Adipose tissue (tissue), 3 donors: ENCODE measurements around the gene CFAP99. TPM values are rescaled to one million over a fixed set of nuclear protein-coding genes. Genes with fewer than 3 reads are reported as not detected.

Experiments
- H3K27ac ChIP-seq: one replicate; pipeline ENCODE4 v1.5.1; 2013; ENCODE audit warnings: low read depth, low read length
- WGBS, 3 donors: extraction: QIAGEN DNeasy Blood & Tissue Kit; methylation state at CpG; one replicate each; pipeline ENCODE4 v1.1.7; 2013; 5-methylcytosine and 5-hydroxymethylcytosine counted together
- polyA plus RNA-seq, 3 donors: library from polyadenylated mRNA; stranded (reverse); fragments of 200-250 nt; gene quantifications; one replicate each; pipeline ENCODE4 v1.2.3, GENCODE V29; 2013
- donor health status: healthy with polysubstance abuse.
- donor health status: Bipolar disorder and iron deficiency.
- donor health status: healthy.

CFAP99 gene
- polyA plus RNA-seq, 3 donors: 0.09 to 0.86 TPM; not detected in 1

GRCh38 chr4:2388429-2389182, 30.1 kb upstream of the CFAP99 start:
- 52 to 76% (median 58%) methylated on average over 9 of the region's 9 CpGs for WGBS, 3 donors

GRCh38 chr4:2389691-2390090, 29.1 kb upstream of the CFAP99 start:
- H3K27ac ChIP-seq: no peak overlapping the region
- WGBS, 3 donors: 65 to 84% (median 76%) methylated on average over 9 of the region's 9 CpGs

More at GRCh38 chr4:2388429-2389182, 30.1 kb upstream of the CFAP99 start:
- no peak overlapping the region for H3K27ac ChIP-seq

- WGBS, 3 donors: 57 to 82% (median 68%) methylated on average over 9 of the region's 9 CpGs
- H3K27ac ChIP-seq: no peak overlapping the region
Measured at GRCh38 chr4:2390146-2390545, 28.6 kb upstream of the CFAP99 start.

GRCh38 chr4:2390784-2391421, 27.9 kb upstream of the CFAP99 start:
- no peak overlapping the region for H3K27ac ChIP-seq
- WGBS, 3 donors: 40 to 73% (median 53%) methylated on average over 19 to 20 of the region's 20 CpGs

- no peak overlapping the region for H3K27ac ChIP-seq
- 11 to 19% (median 17%) methylated on average over 28 of the region's 28 CpGs for WGBS, 3 donors
Measured at GRCh38 chr4:2393353-2394270, 25.1 kb upstream of the CFAP99 start.

- WGBS, 3 donors: 95 to 96% (median 96%) methylated on average over 17 of the region's 17 CpGs
- no peak overlapping the region for H3K27ac ChIP-seq
Measured at GRCh38 chr4:2394528-2394927, 24.2 kb upstream of the CFAP99 start.

GRCh38 chr4:2395038-2395437, 23.7 kb upstream of the CFAP99 start:
- H3K27ac ChIP-seq: no peak overlapping the region
- 90% methylated on average over 9 of the region's 9 CpGs for WGBS, 3 donors

GRCh38 chr4:2395584-2395983, 23.2 kb upstream of the CFAP99 start:
- H3K27ac ChIP-seq: no peak overlapping the region
- WGBS, 3 donors: 71 to 90% (median 81%) methylated on average over 9 of the region's 9 CpGs

GRCh38 chr4:2396781-2397368, 21.9 kb upstream of the CFAP99 start:
- 81 to 88% (median 84%) methylated on average over 20 to 21 of the region's 21 CpGs for WGBS, 3 donors
- H3K27ac ChIP-seq: no peak overlapping the region

- H3K27ac ChIP-seq: no peak overlapping the region
- WGBS, 3 donors: 77 to 83% (median 80%) methylated on average over 20 of the region's 20 CpGs
Measured at GRCh38 chr4:2397596-2398379, 21.0 kb upstream of the CFAP99 start.

- WGBS, 3 donors: 86 to 91% (median 90%) methylated on average over 10 of the region's 10 CpGs
- H3K27ac ChIP-seq: no peak overlapping the region
Measured at GRCh38 chr4:2399216-2399615, 19.5 kb upstream of the CFAP99 start.

- WGBS, 3 donors: 79 to 83% (median 83%) methylated on average over 28 of the region's 28 CpGs
- no peak overlapping the region for H3K27ac ChIP-seq
Measured at GRCh38 chr4:2399631-2400190, 19.0 kb upstream of the CFAP99 start.

GRCh38 chr4:2400841-2401609, 17.7 kb upstream of the CFAP99 start:
- WGBS, 3 donors: 65 to 77% (median 76%) methylated on average over 13 to 15 of the region's 15 CpGs

GRCh38 chr4:2401610-2401983, 17.2 kb upstream of the CFAP99 start:
- 40 to 46% (median 43%) methylated on average over 15 of the region's 15 CpGs for WGBS, 3 donors
- H3K27ac ChIP-seq: no peak overlapping the region

More at GRCh38 chr4:2400841-2401609, 17.7 kb upstream of the CFAP99 start:
- H3K27ac ChIP-seq: no peak overlapping the region

- H3K27ac ChIP-seq: no peak overlapping the region
- 5 to 6% (median 5%) methylated on average over 27 of the region's 27 CpGs for WGBS, 3 donors
Measured at GRCh38 chr4:2402048-2402842, 16.5 kb upstream of the CFAP99 start.

- WGBS, 3 donors: 67 to 74% (median 72%) methylated on average over 7 of the region's 7 CpGs
Measured at GRCh38 chr4:2402941-2403340, 15.8 kb upstream of the CFAP99 start.

More at GRCh38 chr4:2402941-2403340, 15.8 kb upstream of the CFAP99 start:
- H3K27ac ChIP-seq: no peak overlapping the region
